Neural crest cell (in vitro differentiated cells): ENCODE data around the gene KRTDAP. TPM values are rescaled to one million over a fixed set of nuclear protein-coding genes. Genes with fewer than 3 reads are reported as not detected.

ENCODE experiments used
- DNase-seq: peaks from one replicate; pipeline ENCODE4 v3.0.0; 2021; ENCODE audit warnings: low read depth, mixed read lengths, low spot score
- H3K27ac Mint-ChIP-seq: one replicate; pipeline ENCODE4 v1.8.0; 2021; ENCODE audit warnings: mild to moderate bottlenecking, mixed read lengths; ENCODE audit not compliant: unreplicated experiment
- H3K27me3 Mint-ChIP-seq: 2 replicates; pipeline ENCODE4 v1.8.0; 2021; ENCODE audit warnings: low read depth, mild to moderate bottlenecking, mixed read lengths
- H3K36me3 Mint-ChIP-seq: 2 replicates; pipeline ENCODE4 v1.8.0; 2021; ENCODE audit warnings: low read depth, mild to moderate bottlenecking, mixed read lengths
- H3K4me1 Mint-ChIP-seq: 2 replicates; pipeline ENCODE4 v1.8.0; 2021; ENCODE audit warnings: mixed read lengths
- H3K4me3 Mint-ChIP-seq: one replicate; pipeline ENCODE4 v1.8.0; 2021; ENCODE audit warnings: mild to moderate bottlenecking, mixed read lengths
- H3K9me3 Mint-ChIP-seq: 2 replicates; pipeline ENCODE4 v1.8.0; 2021; ENCODE audit warnings: mixed read lengths
- CTCF ChIP-seq: fragments of 200-600 bp; sonication (generic); conservative IDR thresholded peaks from 2 replicates; pipeline ENCODE4 v1.5.0; 2021; ENCODE audit warnings: antibody characterized with exemption, mild to moderate bottlenecking
- total RNA-seq: library from RNA; stranded (reverse); gene quantifications from 2 replicates; pipeline ENCODE4 v1.2.1, GENCODE V29; 2021

The KRTDAP gene
- total RNA-seq, 1 donor from 2014 or later, result not detected

- no peak overlapping the region for H3K27ac Mint-ChIP-seq
- no peaks in the 10 kb centered on the region for H3K9me3 Mint-ChIP-seq
- no peak overlapping the region for H3K4me3 Mint-ChIP-seq
- H3K4me1 Mint-ChIP-seq, result peaks cover 5% of the 10 kb centered on the region
- H3K36me3 Mint-ChIP-seq, result no peaks in the 10 kb centered on the region
- DNase-seq, result no peak
- peaks cover 35% of the 10 kb centered on the region for H3K27me3 Mint-ChIP-seq
- TF ChIP-seq CTCF, result no peak
Measured at GRCh38 chr19:35445826-35446593, 44.3 kb downstream of the KRTDAP start.

GRCh38 chr19:35444735-35445134 lies 45.5 kb downstream of the KRTDAP start:
- peaks cover 31% of the 10 kb centered on the region for H3K27me3 Mint-ChIP-seq
- no peak overlapping the region for H3K27ac Mint-ChIP-seq
- no peak for TF ChIP-seq CTCF
- H3K9me3 Mint-ChIP-seq, result no peaks in the 10 kb centered on the region
- DNase-seq, result no peak
- H3K4me3 Mint-ChIP-seq, result no peak overlapping the region
- H3K4me1 Mint-ChIP-seq, result peaks cover 5% of the 10 kb centered on the region
- no peaks in the 10 kb centered on the region for H3K36me3 Mint-ChIP-seq

GRCh38 chr19:35442091-35442490 lies 48.2 kb downstream of the KRTDAP start:
- Mint-ChIP-seq H3K36me3 (no peaks in the 10 kb centered on the region), H3K4me3 (no peak overlapping the region), H3K27ac (no peak overlapping the region), H3K27me3 (peaks cover 34% of the 10 kb centered on the region), H3K4me1 (peaks cover 5% of the 10 kb centered on the region), H3K9me3 (no peaks in the 10 kb centered on the region)
- TF ChIP-seq CTCF, result no peak
- DNase-seq, result no peak

- no peaks in the 10 kb centered on the region for H3K4me1 Mint-ChIP-seq
- no peaks in the 10 kb centered on the region for H3K36me3 Mint-ChIP-seq
- no peak for TF ChIP-seq CTCF
- H3K4me3 Mint-ChIP-seq, result no peak overlapping the region
- peaks cover 37% of the 10 kb centered on the region for H3K27me3 Mint-ChIP-seq
- H3K9me3 Mint-ChIP-seq, result no peaks in the 10 kb centered on the region
- no peak for DNase-seq
- no peak overlapping the region for H3K27ac Mint-ChIP-seq
Measured at GRCh38 chr19:35439921-35440320, 50.3 kb downstream of the KRTDAP start.

GRCh38 chr19:35438527-35438926 lies 51.7 kb downstream of the KRTDAP start:
- Mint-ChIP-seq H3K9me3 (no peaks in the 10 kb centered on the region), H3K27ac (no peak overlapping the region), H3K4me3 (no peak overlapping the region), H3K27me3 (peaks cover 35% of the 10 kb centered on the region), H3K36me3 (no peaks in the 10 kb centered on the region), H3K4me1 (no peaks in the 10 kb centered on the region)
- no peak for TF ChIP-seq CTCF
- no peak for DNase-seq
